Measurements from ENCODE around the gene SLC35A5.

The SLC35A5 gene

DNA sequence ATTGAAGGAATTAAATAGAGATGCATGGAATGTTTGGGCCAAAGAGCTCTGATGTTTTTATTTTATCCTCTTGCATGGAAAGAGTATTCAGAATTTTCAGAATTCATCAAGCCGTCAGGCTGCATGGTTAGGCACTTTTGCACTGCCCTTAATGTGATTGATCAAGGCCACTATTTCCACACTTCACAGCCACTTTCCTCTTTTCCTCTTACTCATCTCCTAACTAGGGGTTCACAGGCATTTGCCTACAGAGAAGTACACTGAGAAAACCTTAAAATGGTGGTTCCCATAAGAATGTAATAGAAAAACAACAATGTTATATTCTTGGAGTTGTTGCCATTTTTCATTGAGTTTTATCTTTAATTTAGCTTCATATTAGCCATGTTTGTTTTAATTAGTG is 10.9 kb downstream of the SLC35A5 start:
- no peak for DNase-seq

DNA sequence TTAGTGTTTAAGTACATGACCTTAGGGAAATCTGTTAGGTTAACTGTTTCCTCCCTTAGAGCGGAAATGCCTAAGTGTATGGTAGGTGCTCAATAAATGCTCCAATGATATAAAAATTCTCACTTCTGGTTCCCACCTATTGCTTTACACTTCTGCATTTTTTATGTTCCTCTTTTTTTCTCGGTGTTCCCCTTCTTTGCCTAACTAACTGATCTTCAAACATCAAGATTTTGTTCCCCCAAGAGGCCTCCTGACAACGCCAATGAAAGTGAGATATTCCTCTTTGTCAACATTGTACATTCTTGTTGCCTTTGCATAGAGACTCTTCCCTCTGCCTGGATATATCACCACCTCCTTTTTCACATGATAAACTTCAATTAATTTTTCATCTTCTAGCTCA is 17.4 kb downstream of the SLC35A5 start:
- DNase-seq: no peak

DNA sequence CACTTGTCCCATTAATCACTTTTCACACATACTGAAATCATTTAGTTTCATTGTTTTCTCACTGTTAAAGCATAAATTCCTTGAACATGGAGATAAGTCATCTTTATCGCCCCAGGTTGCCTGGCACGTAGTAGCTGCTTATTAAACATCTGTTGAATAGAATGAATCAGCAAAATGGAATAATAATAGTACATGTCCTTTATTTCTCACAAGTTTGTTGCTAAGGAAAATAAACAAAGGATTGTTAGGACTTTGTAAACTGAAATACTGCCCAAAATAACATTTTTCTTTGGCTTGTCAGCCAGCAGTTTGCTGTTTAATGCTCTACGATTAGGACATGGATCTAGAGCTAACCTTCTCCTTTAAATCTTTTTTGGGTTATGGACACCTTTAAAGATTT is 17.9 kb downstream of the SLC35A5 start:
- no peak for DNase-seq

DNA sequence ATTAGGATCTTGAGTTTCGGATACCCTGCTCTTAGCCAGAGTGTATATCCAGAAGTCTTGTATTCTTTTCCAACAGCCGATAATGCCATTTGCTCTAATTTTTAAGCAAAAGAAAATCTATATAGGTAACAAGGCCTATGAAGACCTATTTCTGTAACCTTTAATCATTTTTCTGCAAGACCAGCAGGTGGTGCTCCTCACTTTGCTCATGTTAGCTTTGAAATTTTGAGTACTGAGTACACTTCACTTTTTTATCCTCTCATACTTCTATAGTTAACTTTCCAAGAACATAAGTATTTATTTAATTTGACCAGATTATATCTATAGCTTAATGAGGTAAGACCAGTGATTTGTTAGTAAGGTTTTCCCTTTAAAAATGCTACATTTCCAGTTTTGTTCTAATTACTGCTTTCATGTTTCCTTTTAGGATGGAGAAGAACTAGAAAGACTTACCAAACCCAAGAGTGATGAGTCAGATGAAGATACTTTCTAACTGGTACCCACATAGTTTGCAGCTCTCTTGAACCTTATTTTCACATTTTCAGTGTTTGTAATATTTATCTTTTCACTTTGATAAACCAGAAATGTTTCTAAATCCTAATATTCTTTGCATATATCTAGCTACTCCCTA is 20.5 kb downstream of the SLC35A5 start:
- DNase-seq: peak; percentile 24

DNA sequence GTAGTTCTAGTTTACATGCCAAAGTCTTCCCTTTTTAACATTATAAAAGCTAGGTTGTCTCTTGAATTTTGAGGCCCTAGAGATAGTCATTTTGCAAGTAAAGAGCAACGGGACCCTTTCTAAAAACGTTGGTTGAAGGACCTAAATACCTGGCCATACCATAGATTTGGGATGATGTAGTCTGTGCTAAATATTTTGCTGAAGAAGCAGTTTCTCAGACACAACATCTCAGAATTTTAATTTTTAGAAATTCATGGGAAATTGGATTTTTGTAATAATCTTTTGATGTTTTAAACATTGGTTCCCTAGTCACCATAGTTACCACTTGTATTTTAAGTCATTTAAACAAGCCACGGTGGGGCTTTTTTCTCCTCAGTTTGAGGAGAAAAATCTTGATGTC is 21.3 kb downstream of the SLC35A5 start:
- DNase-seq: no peak

DNA sequence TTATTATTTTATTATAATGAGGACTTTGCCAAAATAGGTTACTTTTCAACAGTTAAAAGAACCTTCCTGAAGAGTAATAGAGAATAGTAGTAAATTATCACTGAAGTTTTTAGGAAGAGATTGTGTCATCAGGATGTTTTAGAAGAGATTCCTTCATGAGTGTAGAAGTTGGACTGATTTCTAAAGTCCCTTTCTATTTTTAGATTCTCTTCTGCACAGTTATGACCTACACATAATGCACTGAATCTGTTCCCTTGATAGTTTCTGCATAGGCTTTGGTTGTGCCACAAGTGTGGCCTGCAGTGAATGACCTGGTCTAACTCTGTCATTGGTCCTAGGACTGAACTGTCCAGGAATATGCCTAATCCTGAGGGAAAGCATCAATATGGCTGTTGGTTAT is 23.9 kb downstream of the SLC35A5 start:
- DNase-seq: no peak

DNA sequence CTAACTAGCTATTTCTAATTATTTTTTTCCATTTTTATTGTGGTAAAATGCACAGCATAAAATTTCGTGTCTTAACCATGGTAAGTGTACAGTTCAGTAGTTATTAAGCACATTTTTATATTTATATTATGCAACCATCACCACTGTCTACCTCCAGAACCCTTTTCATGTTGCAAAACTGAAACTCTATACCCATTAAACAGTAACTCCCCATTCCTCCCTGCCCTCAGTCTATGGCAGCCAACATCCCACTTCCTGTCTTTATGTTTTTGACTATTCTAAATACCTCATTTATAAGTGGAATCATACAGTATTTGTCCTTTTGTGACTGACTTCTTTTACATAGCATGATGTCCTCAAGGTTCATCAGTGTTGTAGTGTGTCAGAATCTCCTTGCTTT is 25.5 kb downstream of the SLC35A5 start:
- no peak for DNase-seq

DNA sequence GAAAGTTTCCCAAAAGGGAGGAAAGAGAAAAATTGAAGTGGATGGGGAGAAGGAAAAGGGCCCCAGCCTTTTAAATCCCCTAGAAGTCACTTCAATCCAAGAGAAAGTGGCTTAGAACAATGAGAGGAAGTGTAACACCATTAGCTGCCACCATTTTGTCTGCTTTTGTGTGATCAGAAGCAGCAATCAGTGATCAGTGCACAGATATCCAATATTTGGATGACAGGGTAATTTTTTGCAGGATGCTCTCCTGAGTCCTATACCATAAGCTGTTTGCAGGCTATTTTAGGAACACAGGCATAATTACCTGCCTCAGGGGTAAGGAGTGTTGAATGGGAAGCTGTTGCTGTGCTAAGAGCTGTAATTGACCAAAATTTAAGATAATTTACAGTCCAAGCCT is 31.4 kb downstream of the SLC35A5 start:
- DNase-seq: no peak

DNA sequence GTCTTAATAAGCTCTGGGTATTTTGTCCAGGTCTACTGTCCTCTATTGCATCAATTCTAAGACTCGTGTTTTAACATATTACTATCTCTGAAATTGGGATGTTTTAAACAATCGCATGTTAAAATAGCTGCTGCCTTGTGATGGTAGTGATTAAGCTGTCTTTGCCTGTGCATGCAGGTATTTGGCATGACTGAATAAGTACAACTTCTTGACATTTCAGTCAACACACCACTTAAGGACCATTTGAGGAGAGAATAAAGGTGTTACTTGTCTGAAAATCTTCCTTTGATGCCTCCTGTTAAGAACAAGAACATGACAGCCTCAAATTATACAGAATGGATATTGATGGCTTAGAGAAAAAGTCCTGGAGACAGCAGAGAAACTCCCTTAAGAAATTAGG is 33.0 kb downstream of the SLC35A5 start:
- no peak for DNase-seq

DNA sequence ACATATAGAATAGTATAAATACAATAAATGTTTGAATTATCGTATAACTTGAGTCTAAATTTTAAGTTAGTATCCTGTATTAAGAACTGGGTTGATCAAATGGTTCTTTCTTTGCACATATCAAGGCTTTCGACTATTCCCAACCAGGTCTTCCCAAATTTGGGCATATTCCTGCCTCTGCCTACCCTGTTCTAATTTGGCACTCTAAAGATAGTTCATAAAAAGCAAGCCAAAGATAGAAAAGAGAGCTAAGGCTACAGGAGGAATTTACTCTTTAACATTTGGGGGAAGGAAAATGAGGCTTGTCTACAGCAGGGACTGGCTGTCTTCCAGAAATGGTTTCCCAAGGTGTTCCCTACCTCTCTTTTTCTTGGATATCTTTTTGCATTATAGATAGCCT is 36.1 kb downstream of the SLC35A5 start:
- DNase-seq: no peak

DNA sequence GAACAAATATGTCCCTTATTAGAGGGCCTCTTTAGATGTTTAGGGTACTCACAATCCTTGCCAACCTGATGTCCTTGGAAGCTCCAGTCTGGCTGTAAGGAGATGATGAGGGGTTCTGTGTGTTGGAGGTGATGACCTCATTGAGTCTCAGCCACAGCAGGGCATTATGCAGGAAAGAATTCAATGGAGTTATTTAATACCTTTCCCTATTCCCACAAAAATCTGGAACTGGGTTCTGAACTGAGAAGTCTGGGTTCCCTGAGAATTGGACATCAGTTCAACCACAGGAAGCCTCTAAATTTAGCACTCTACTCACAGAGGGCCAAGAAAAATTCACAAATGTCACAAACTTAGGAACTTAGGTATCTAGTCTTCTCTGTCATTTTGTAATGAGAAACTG is 36.9 kb downstream of the SLC35A5 start:
- DNase-seq: no peak

DNA sequence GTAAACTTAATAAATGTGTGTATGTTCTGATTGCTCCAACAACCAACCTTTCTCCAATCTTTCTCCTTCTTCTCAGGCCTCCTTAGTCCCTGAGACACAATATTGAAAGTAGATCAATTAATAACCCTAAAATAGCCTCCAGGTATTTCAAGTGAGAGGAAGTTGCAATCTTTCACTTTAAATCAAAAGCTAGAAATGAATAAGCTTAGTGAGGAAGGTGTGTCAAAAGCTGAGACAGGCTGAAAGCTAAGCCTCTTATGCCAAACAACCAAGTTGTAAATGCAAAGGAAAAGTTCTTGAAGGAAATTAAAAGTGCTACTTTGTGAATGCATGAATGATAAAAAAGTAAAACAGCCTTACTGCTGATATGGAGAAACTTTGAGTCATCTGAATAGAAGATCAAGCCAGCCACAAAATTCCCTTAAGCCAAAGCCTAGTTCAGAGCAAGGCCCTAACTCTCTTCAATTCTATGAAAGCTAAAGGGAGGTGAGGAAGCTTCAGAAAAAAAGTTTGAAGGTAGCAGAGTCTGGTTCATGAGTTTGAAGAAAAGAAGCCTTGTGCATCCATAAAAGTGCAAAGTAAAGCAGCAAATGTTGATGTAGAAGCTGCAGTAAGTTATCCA is 40.5 kb downstream of the SLC35A5 start:
- DNase-seq: no peak

DNA sequence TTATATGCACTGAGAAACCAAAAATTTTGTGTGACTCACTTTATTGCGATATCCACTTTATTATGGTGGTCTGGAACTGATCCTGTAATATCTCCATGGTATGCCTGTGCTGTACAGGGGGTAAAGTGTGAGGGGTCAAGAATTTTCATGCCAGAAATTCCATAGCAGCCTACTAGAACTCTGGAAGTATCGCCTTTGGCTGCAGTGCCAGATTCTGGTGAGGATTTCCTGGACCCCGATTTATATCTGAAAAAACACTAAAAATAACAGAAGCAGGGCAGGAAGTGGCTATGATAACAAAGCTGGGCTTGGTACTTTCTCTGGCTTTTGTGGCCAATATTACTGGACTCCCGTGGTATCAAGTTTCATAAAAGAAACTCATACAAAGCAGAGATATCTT is 42.7 kb downstream of the SLC35A5 start:
- no peak for DNase-seq

DNA sequence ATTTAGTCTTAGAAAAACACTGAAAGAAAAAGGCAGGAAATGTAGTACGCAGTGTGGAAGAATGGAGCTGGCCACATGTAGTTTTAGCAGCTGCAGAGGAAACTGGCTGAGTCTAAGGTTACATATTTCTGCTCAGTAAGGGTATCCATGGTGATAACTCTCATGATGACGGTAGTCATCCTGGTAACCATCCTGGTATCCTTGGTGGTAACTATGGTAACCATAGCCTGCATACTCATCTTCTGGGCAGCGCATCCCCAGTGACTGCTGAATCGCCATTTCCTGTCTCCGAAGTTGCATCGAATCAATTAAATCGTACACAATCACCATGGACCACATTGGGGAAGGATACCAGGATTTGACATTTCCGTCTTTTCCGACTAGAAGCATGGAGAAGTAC is 43.4 kb downstream of the SLC35A5 start:
- DNase-seq: no peak

DNA sequence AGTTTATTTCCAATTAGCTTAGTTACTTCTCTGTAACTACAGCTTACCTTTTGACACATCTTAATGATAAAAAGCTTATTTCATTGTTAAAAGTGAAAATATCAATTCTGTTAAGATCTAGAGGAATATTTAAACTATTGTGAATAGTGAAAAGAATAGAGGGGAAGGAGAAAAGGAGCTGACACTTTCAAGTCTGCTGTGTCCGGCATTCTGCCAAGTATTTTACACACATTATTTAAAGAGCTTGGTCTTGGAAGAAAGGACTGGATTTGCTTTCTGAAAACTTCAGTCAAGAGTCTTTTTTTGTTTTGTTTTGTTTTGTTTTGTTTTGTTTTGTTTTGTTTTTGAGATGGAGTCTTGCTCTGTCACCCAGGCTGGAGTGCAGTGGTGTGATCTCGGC is 44.3 kb downstream of the SLC35A5 start:
- no peak for DNase-seq

DNA sequence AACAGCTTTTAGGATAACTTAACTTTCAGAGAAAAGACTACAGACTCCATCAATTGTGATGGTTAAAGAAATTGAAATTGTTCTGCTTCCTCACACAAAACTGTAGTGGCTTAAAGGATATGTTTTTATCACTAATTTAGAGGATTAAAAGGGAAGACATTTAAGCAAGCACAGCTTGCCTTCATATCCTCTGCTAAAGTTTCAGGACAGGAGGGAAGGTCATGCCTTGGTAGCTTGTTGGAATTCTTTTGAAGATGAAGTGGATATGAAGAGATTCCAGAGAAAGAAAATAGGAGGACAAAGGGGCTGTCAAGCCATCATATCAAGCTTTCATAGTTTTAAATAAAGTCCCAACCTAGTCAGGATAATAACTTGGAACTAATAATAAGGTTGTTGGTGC is 46.0 kb downstream of the SLC35A5 start:
- no peak for DNase-seq

DNA sequence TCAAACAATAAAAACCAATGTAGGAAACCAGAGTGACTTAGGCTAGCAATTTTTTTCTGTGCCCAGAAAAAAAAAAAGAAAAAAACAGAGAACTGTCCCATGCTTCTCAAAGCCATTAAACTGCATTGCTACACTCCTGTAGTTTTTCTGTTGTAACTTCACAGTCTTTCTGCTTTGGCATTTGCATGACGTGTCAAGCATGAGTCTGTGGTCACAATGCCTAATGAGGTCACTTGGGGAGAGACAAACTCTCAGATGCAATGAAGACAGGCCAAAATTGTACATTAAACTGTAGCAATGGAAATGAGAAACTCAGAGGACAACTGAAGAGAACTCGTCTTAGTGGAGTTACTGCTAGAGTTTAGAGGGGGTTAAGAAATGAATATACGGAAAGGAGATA is 48.3 kb downstream of the SLC35A5 start:
- DNase-seq: no peak

DNA sequence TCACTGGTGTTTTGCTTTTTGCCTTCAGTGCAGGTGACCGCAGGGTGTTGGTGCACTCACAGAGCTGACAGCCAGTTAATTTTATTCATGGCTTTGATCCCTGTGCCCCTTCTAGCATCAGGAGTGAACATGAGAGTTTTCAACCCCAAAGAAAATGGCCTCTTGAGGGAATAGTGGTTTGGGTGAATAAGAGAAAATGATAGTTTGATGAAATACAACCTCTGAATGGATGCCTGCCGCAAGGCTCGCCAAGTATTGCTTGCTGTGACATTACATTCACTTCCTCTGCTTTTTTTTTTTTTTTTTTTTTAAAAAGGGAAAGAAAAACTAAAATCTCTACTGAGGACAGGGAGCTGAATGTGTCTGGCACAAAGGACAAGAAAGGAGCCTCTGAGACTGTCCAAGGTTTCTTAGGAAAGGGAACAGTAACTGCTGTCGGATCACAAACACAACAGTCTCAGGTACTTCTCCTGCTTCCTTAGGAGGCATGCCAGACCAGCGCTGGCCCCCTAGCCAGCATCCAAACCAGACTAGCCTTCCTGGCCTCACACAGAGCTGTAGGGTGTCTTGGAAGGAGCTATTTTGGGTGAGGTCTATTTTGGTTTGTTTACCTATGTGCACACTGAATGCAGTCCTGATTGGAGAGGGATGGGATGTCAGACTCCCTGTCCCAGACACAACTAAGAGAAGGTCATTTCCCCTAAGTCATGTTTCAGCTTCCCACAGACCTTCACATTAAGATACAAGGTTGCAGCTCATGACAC is 50.1 kb downstream of the SLC35A5 start:
- DNase-seq: no peak

DNA sequence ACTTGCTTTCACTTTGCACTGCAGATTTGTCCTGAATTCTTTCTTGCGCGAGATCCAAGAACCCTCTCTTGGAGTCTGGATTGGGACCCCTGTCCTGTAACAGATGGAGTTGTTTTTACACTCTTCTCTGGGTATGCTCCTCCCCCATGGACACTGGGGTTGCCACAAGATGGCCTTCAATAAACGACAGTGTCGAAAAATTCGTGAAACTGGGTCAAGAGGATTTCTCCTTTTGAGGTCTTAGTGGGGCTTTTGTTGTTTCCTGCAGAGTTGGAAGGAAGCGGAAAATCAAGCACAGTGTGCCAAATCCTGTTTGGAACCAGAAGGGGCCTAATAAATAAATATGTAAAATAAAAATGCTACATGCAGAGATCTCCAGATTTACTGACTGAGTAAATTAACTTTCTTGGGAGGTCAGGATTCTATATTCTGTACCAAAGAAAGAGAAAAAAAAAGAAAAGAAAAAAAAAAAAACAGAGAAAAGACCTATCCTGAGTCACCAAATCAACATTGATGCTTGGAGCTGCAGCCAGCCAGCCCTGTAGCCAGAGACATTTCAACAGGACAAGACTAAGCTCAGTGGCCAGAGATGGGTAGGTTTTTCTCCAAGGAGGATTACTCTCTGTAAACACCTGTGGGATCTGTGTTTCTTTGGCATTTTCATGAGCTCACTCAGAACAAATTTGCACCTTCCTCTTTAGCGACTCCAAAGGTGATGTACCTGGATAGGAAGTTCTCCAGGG is 54.3 kb downstream of the SLC35A5 start:
- no peak for DNase-seq

DNA sequence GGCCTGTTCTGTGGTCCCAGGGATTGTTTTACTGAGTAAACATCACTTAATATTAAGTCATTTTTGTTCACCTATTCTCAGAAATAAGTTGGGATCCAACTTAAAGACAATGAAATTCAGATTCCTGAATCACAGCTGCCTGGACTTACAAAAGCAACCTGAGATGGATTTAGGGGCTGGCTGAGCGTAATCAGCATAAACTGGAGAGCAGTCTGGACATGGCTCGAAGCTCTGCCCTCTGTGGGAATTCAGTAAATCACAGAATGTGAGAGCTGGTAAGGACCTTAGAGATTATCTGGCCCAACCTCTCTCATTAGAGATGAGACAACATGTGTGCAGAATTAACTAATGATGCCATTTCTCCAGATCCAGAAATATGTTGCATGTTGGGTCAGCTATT is 55.4 kb downstream of the SLC35A5 start:
- no peak for DNase-seq

DNA sequence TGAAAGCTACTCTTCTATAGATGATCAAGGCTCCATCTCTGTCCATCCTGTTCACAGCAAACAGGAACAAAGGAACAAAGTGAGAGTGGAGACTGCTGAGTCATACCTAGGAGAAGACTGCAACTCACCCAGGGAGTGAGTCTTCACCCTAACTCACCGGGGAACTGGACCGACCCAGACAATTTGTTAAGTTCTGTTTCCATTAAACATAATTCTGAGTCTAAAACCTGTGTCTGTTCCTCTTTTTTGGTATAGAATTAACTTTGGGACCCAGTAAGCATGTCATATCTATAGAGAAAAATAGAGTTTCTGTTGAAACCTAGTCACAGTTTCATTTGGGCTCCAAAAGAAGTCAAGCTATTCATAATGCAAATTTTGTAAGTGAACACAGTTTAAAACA is 57.5 kb downstream of the SLC35A5 start:
- DNase-seq: no peak

DNA sequence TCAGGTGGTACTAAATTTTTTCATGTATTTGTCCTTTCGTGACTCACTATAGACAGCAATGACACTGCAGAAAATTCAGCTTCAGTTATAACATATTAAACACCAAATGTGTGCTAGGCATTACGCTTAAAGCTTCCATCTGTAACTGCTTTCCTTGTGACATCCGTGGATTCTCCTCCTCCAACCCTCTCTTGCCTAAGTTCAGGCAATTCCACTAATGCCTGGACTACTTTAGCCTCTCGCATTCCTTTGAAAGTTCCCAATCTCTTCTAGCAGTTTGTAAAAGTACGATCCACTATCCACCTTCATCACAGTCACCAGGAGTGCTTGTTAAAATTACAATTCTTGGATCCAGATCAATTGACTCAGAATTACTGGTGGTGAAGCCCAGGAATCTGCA is 61.4 kb downstream of the SLC35A5 start:
- DNase-seq: no peak

DNA sequence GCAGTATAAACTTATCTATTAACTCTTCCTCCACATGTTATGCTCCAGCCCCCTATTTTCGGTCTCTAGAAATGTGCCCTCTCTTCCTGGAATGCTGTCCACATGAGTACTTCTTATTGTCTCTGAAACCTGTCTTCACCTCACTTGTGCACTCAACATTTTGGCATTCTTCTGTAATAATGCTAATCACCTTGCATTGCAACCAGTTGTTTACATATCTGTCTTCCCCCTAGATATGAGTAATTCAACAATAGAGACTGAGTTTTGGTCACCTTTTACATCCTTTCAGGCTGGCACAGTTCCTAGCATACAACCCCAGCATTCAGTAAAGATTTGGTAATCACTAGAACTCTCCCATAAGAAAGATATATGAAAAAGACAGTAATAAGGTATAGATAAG is 61.9 kb downstream of the SLC35A5 start:
- no peak for DNase-seq

DNA sequence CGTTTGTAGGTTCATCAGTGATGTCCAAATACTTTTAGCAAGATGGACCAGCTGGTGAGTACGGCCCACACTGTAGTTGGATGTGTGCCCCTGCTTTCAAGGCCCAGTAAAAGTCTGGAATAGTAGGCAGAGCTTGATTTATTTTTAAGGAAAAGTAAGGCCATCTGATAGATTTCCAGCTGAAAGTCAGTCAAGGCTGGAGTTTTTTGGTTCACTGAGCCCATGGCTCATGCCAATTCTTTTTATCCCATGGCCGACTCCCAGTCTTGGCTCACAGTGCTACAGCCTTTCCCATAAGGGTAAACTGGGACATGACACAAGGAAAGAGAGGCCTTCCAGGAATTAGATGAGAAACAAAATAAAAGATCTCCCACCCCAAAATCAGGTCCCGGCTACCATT is 65.6 kb downstream of the SLC35A5 start:
- DNase-seq: no peak

All from NCI-H1105 (cell line).